ENCODE data around the gene CNKSR2.

CNKSR2 gene

DNA sequence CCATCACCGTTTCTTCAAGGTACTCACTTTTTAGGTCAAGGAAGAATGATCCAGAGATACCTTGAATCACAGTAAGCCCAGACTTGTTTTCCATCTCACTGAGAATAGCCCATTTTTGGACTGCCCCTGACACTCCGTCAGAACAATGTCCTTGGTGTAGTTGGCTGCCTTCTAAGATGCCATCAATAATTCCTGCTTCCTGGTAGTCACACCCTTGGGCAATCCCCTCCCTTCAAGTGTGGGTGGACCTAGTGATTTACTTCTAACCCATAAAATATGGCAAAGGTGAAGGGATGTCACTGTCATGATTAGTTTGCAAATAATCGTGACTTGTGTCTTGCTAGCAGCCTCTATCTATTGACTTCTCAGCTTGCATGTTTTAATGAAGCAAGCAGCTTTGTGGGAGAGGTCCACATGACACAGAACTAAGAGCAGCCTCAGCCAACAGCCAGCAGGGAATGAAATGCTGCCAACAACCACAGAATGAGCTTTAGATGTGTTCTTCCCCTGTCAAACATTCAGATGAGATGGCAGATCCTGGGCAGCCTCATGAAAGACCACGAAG, 303.9 kb downstream of the CNKSR2 start:
- no peak for DNase-seq

DNA sequence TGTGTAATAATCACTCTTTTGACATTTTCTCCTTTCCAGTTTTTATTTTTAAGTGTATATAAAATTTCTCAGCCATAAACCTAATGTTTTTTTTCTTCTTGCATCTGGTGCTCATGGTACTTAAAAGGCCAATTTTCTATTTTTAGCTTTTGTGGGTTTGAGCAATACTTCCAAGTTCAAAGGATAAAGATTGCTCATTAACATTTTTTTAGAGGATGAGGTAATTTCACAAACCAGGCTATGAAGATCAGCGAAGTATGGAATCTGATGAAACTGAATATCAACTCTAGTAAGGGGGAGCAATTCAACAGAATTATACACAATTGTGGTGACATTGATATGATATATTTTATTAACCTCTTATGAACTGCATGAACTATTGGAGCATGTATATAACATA, 309.7 kb downstream of the CNKSR2 start:
- DNase-seq: no peak

DNA sequence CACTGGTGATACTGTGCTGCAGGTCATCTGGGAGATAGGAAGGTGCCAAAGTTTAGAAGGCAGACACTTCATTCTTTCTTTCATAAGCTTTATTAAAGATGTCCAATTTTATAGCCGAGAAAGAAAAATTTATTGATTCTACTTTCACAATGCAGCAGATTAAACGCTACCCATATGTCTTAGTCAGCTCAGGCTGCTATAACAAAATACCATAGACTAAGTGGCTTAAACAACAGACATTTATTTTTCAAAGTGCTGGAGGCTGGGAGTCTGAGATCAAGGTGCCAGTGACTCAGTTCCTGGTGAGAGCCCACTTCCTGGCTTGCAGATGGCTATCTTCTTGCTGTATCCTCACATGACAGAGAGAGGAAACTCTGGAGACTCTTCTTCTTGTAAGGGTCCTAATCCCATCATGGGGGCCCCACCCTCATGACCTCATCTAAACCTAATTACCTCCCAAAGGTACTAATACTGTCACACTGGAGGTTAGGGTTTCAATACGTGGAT, 317.3 kb downstream of the CNKSR2 start:
- DNase-seq: no peak

DNA sequence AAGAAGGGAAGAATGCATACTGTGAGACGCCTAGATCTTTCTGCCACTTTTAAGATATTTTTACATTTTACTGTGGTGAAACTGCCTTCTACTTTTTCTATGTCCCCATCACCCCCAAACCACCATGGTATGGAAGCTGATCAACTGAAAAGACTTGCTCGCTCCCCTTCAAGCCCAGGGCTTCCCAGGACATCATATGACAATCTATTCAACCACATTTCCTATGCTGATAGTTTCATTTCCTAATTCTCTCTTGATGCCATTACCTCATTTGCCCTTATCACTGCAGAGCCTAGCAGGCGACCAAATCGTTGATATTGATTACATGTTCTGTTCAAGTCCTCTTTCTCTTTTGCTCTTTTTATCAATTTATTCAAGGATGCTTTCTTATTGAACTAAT, 324.1 kb downstream of the CNKSR2 start:
- DNase-seq: peak; percentile 20 to 50

DNA sequence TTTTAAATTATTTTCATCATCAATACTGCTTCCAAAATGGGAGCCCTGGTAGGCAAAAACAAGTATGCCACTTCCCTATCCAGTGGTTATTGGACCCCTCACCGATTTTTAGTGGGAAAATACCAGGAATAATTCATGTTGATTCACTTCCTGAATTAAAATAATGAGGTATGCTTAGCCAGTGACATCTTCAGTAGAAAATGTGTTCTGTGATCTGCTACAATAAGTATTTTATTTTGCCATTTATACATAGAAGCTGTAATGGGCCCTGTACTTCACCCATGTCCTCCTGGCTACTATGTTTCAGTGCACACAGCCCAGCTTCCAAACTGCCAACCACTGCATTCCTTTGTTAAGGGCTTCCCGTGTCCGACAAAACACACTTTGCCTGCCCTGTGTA, 324.9 kb downstream of the CNKSR2 start:
- no peak for DNase-seq

DNA sequence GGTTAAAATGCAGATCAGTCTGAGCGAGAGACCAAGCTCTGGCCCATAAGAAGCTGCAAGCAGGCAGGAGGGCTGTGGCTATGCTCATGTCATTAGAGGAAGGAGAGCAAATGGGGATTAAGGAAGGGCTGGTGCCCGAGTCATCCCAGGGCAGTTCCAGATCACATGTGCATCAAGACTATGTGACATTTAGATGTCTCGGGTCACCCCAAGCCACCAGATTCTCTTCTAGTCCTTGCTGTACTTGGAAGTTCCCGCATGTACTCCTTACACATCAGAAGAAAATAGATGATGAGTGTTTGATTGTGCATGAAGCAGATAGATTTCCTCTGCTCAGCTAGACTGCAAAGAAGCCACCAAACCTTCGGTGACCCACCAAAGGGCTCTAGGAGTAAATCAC, 326.1 kb downstream of the CNKSR2 start:
- peak; percentile 17 to 25 for DNase-seq

DNA sequence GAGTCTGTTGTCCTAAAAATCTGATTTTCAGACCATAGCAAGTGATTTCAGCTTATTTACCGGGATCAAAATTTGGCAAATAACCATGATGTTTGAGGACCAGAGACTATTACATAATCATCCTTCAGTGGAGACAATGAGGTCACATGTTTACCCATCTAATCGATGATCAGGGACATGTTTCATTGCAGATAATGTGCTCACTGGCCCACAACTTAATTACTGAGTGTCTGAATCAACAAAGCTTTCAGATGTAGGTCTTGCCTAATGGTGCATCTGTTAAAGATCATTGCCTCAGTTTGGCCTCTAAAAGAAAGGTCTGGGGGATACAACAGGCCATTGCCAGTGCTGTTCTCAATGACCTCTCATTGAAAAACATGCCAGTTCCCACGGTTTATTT, 326.7 kb downstream of the CNKSR2 start:
- no peak for DNase-seq

DNA sequence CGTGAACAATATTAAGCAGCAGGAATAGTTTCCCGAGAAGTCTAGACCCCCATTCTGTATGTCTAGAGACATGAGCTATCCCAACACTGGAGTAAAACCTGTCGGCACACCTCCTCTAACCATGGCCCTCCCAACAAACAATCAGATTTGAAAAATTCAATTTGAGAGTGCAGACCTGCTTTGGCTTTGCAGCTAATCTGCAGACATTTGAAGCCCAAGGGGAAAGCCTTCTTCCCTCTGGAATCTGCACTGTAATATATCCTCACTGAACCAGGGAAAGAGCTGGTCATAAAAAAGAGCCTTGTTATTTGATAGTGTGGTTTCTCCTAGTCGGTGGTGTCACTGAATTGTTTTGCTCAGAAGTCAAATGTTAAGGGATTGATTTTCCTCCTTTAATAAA, 328.5 kb downstream of the CNKSR2 start:
- no peak for DNase-seq
